D721Med (cell line): ENCODE data around the gene HS1BP3.

Experiments
- DNase-seq: peaks from one replicate; pipeline ENCODE4 v3.0.0; 2011; ENCODE audit warnings: low spot score; ENCODE audit not compliant: insufficient read length
- FAIRE-seq: peaks from 2 replicates; lab custom pipeline; 2011; peaks lifted over from hg19 to GRCh38; lab: Jason Lieb, UNC
- CTCF ChIP-seq: IDR thresholded peaks from 2 replicates; pipeline ENCODE4 v1.5.1; 2012; ENCODE audit warnings: mild to moderate bottlenecking, control low read depth; ENCODE audit not compliant: insufficient read depth; ENCODE audit errors: missing control alignments

HS1BP3 gene

GRCh38 chr2:20623241-20623640 lies 27.7 kb downstream of the HS1BP3 start:
- FAIRE-seq (no peak), DNase-seq (no peak)
- no peak for TF ChIP-seq CTCF

- FAIRE-seq = no peak
- DNase-seq = peak; percentile 68
- TF ChIP-seq CTCF = no peak
Observed at GRCh38 chr2:20622731-20623130, 28.2 kb downstream of the HS1BP3 start.

GRCh38 chr2:20622296-20622686 lies 28.6 kb downstream of the HS1BP3 start:
- FAIRE-seq (no peak), DNase-seq (no peak)
- TF ChIP-seq CTCF = no peak

- DNase-seq (peak; percentile 78), FAIRE-seq (no peak)
- no peak for TF ChIP-seq CTCF
Observed at GRCh38 chr2:20621366-20622295, 29.3 kb downstream of the HS1BP3 start.

- DNase-seq (no peak), FAIRE-seq (no peak)
- no peak for TF ChIP-seq CTCF
Observed at GRCh38 chr2:20620696-20621365, 30.1 kb downstream of the HS1BP3 start.

GRCh38 chr2:20620271-20620681 lies 30.6 kb downstream of the HS1BP3 start:
- FAIRE-seq (no peak), DNase-seq (no peak)
- TF ChIP-seq CTCF = no peak
